ENCODE measurements around the gene SEPTIN8.

Gene SEPTIN8

GRCh38 chr5:132760601-132761317 lies 16.3 kb downstream of the SEPTIN8 start:
- Histone ChIP-seq H3K4me1 (ENCODE audit: insufficient read depth, low read length) (no peaks in the 10 kb centered on the region), H3K27me3 (ENCODE audit: control insufficient read depth in 1 of 2, insufficient read depth in 2 of 2, low read length in 2 of 2) (no peaks in the 10 kb centered on the region), H3K36me3 (ENCODE audit: insufficient read depth, low read length) (peaks cover 41% of the 10 kb centered on the region), H3K4me3 (ENCODE audit: low read depth in 1 of 2, low read length in 2 of 2) (no peak overlapping the region), H3K9me3 (ENCODE audit: low read length) (no peaks in the 10 kb centered on the region), H3K9ac (ENCODE audit: low read length) (no peak overlapping the region), H3K27ac (ENCODE audit: low read depth, low read length) (no peak overlapping the region)

- Histone ChIP-seq H3K27me3 (ENCODE audit: control insufficient read depth in 1 of 2, insufficient read depth in 2 of 2, low read length in 2 of 2) (no peaks in the 10 kb centered on the region), H3K4me1 (ENCODE audit: insufficient read depth, low read length) (no peaks in the 10 kb centered on the region), H3K27ac (ENCODE audit: low read depth, low read length) (no peak overlapping the region), H3K36me3 (ENCODE audit: insufficient read depth, low read length) (peaks cover 37% of the 10 kb centered on the region), H3K4me3 (ENCODE audit: low read depth in 1 of 2, low read length in 2 of 2) (no peak overlapping the region), H3K9ac (ENCODE audit: low read length) (no peak overlapping the region), H3K9me3 (ENCODE audit: low read length) (no peaks in the 10 kb centered on the region)
Observed at GRCh38 chr5:132760049-132760420, 17.0 kb downstream of the SEPTIN8 start.

GRCh38 chr5:132759114-132760048 lies 17.7 kb downstream of the SEPTIN8 start:
- Histone ChIP-seq H3K36me3 (ENCODE audit: insufficient read depth, low read length) (peaks cover 33% of the 10 kb centered on the region), H3K27me3 (ENCODE audit: control insufficient read depth in 1 of 2, insufficient read depth in 2 of 2, low read length in 2 of 2) (no peaks in the 10 kb centered on the region), H3K9me3 (ENCODE audit: low read length) (no peaks in the 10 kb centered on the region), H3K27ac (ENCODE audit: low read depth, low read length) (no peak overlapping the region), H3K4me3 (ENCODE audit: low read depth in 1 of 2, low read length in 2 of 2) (no peak overlapping the region), H3K9ac (ENCODE audit: low read length) (no peak overlapping the region), H3K4me1 (ENCODE audit: insufficient read depth, low read length) (no peaks in the 10 kb centered on the region)

- Histone ChIP-seq H3K27me3 (ENCODE audit: control insufficient read depth in 1 of 2, insufficient read depth in 2 of 2, low read length in 2 of 2) (no peaks in the 10 kb centered on the region), H3K36me3 (ENCODE audit: insufficient read depth, low read length) (peaks cover 28% of the 10 kb centered on the region), H3K4me1 (ENCODE audit: insufficient read depth, low read length) (no peaks in the 10 kb centered on the region), H3K9me3 (ENCODE audit: low read length) (no peaks in the 10 kb centered on the region), H3K27ac (ENCODE audit: low read depth, low read length) (no peak overlapping the region), H3K9ac (ENCODE audit: low read length) (no peak overlapping the region), H3K4me3 (ENCODE audit: low read depth in 1 of 2, low read length in 2 of 2) (no peak overlapping the region)
Observed at GRCh38 chr5:132758451-132758850, 18.6 kb downstream of the SEPTIN8 start.

- Histone ChIP-seq H3K4me3 (ENCODE audit: low read depth in 1 of 2, low read length in 2 of 2) (no peak overlapping the region), H3K4me1 (ENCODE audit: insufficient read depth, low read length) (no peaks in the 10 kb centered on the region), H3K9ac (ENCODE audit: low read length) (no peak overlapping the region), H3K36me3 (ENCODE audit: insufficient read depth, low read length) (peaks cover 21% of the 10 kb centered on the region), H3K27ac (ENCODE audit: low read depth, low read length) (no peak overlapping the region), H3K27me3 (ENCODE audit: control insufficient read depth in 1 of 2, insufficient read depth in 2 of 2, low read length in 2 of 2) (no peaks in the 10 kb centered on the region), H3K9me3 (ENCODE audit: low read length) (no peaks in the 10 kb centered on the region)
Observed at GRCh38 chr5:132756542-132756941, 20.5 kb downstream of the SEPTIN8 start.

GRCh38 chr5:132754947-132755346 lies 22.1 kb downstream of the SEPTIN8 start:
- peaks cover 13% of the 10 kb centered on the region for H3K36me3 ChIP-seq (ENCODE audit: insufficient read depth, low read length)
- H3K9ac ChIP-seq (ENCODE audit: low read length): no peak overlapping the region
- H3K9me3 ChIP-seq (ENCODE audit: low read length): no peaks in the 10 kb centered on the region
- no peak overlapping the region for H3K4me3 ChIP-seq (ENCODE audit: low read depth in 1 of 2, low read length in 2 of 2)
- H3K4me1 ChIP-seq (ENCODE audit: insufficient read depth, low read length): no peaks in the 10 kb centered on the region
- no peaks in the 10 kb centered on the region for H3K27me3 ChIP-seq (ENCODE audit: control insufficient read depth in 1 of 2, insufficient read depth in 2 of 2, low read length in 2 of 2)
- H3K27ac ChIP-seq (ENCODE audit: low read depth, low read length): no peak overlapping the region

- Histone ChIP-seq H3K27me3 (ENCODE audit: control insufficient read depth in 1 of 2, insufficient read depth in 2 of 2, low read length in 2 of 2) (no peaks in the 10 kb centered on the region), H3K9ac (ENCODE audit: low read length) (no peak overlapping the region), H3K4me3 (ENCODE audit: low read depth in 1 of 2, low read length in 2 of 2) (no peak overlapping the region), H3K27ac (ENCODE audit: low read depth, low read length) (no peak overlapping the region), H3K9me3 (ENCODE audit: low read length) (no peaks in the 10 kb centered on the region), H3K4me1 (ENCODE audit: insufficient read depth, low read length) (no peaks in the 10 kb centered on the region), H3K36me3 (ENCODE audit: insufficient read depth, low read length) (peaks cover 4% of the 10 kb centered on the region)
Observed at GRCh38 chr5:132754111-132754510, 22.9 kb downstream of the SEPTIN8 start.

GRCh38 chr5:132753135-132753987 lies 23.7 kb downstream of the SEPTIN8 start:
- peaks cover 0 to under 1% of the 10 kb centered on the region in 2 donors for H3K27me3 ChIP-seq (ENCODE audit: control insufficient read depth in 1 of 2, insufficient read depth in 2 of 2, low read length in 2 of 2)
- no peak overlapping the region for H3K4me3 ChIP-seq (ENCODE audit: low read depth in 1 of 2, low read length in 2 of 2)
- no peaks in the 10 kb centered on the region for H3K9me3 ChIP-seq (ENCODE audit: low read length)
- H3K27ac ChIP-seq (ENCODE audit: low read depth, low read length): no peak overlapping the region
- H3K9ac ChIP-seq (ENCODE audit: low read length): no peak overlapping the region
- H3K4me1 ChIP-seq (ENCODE audit: insufficient read depth, low read length): no peaks in the 10 kb centered on the region
- H3K36me3 ChIP-seq (ENCODE audit: insufficient read depth, low read length): no peaks in the 10 kb centered on the region

- H3K4me1 ChIP-seq (ENCODE audit: insufficient read depth, low read length): no peaks in the 10 kb centered on the region
- no peaks in the 10 kb centered on the region for H3K36me3 ChIP-seq (ENCODE audit: insufficient read depth, low read length)
- H3K27me3 ChIP-seq (ENCODE audit: control insufficient read depth in 1 of 2, insufficient read depth in 2 of 2, low read length in 2 of 2): peaks cover 0 to 8% of the 10 kb centered on the region in 2 donors
- no peaks in the 10 kb centered on the region for H3K9me3 ChIP-seq (ENCODE audit: low read length)
- no peak overlapping the region for H3K27ac ChIP-seq (ENCODE audit: low read depth, low read length)
- no peak overlapping the region for H3K9ac ChIP-seq (ENCODE audit: low read length)
- H3K4me3 ChIP-seq (ENCODE audit: low read depth in 1 of 2, low read length in 2 of 2): no peak overlapping the region
Observed at GRCh38 chr5:132752581-132753125, 24.4 kb downstream of the SEPTIN8 start.

GRCh38 chr5:132751971-132752580 lies 25.0 kb downstream of the SEPTIN8 start:
- no peaks in the 10 kb centered on the region for H3K36me3 ChIP-seq (ENCODE audit: insufficient read depth, low read length)
- no peak overlapping the region for H3K9ac ChIP-seq (ENCODE audit: low read length)
- no peak overlapping the region for H3K4me3 ChIP-seq (ENCODE audit: low read depth in 1 of 2, low read length in 2 of 2)
- no peak overlapping the region for H3K27ac ChIP-seq (ENCODE audit: low read depth, low read length)
- H3K27me3 ChIP-seq (ENCODE audit: control insufficient read depth in 1 of 2, insufficient read depth in 2 of 2, low read length in 2 of 2): peaks cover 2 to 13% of the 10 kb centered on the region in 2 donors
- H3K4me1 ChIP-seq (ENCODE audit: insufficient read depth, low read length): no peaks in the 10 kb centered on the region
- H3K9me3 ChIP-seq (ENCODE audit: low read length): no peaks in the 10 kb centered on the region
